GM12878 (cell line): Measurements from ENCODE around the gene IFT88. TPM values are rescaled to one million over a fixed set of nuclear protein-coding genes. Genes with fewer than 3 reads are reported as not detected.

Experiments used
- ATAC-seq: fragments of 200-7000 bp; cut with Tn5 transposase; 3 replicates; pipeline ENCODE4 v1.9.1; 2020; ENCODE audit warnings: mild to moderate bottlenecking, moderate library complexity
- BruUV-seq: library from RNA; stranded (reverse); fragments of 400-500 nt; replicated peaks from 2 replicates; lab custom pipeline; 2021; lab: Mats Ljungman, UMichigan
- CTCF ChIA-PET: fragments of 300-600 bp; sonication (Branson Sonifier 250); formaldehyde crosslinking; extraction: SDS; loops from one replicate; lab custom pipeline; 2021; ENCODE audit warnings: inconsistent platforms; lab: Yijun Ruan, JAX
- POLR2A ChIA-PET: fragments of 350-600 bp; formaldehyde crosslinking; extraction: SDS; loops from one replicate; lab custom pipeline; 2021; ENCODE audit warnings: inconsistent platforms; lab: Charles Lee
- RAD21 ChIA-PET: fragments of 300-600 bp; sonication (Branson Sonifier 250); formaldehyde crosslinking; loops from one replicate; lab custom pipeline; 2023; ENCODE audit warnings: antibody characterized with exemption; ENCODE audit not compliant: unreplicated experiment; lab: Charles Lee
- SMC1A ChIA-PET: fragments of 300-600 bp; sonication (Branson Sonifier 250); formaldehyde crosslinking; loops from one replicate; lab custom pipeline; 2023; ENCODE audit not compliant: unreplicated experiment, uncharacterized antibody; lab: Charles Lee
- DNase-seq: peaks from one replicate; pipeline ENCODE4 v3.0.0-alpha.2; 2011; ENCODE audit warnings: low read depth, low spot score
- FAIRE-seq: peaks from 3 replicates; lab custom pipeline; 2011; peaks lifted over from hg19 to GRCh38; lab: Jason Lieb, UNC
- H2AFZ ChIP-seq: 2 replicates; pipeline ENCODE4 v1.6.0; 2011; ENCODE audit warnings: low read depth, low read length, control low read depth; ENCODE audit not compliant: control insufficient read depth
- H3K27ac ChIP-seq: 2 replicates; pipeline ENCODE4 v1.5.1; 2011; ENCODE audit warnings: control low read depth; ENCODE audit not compliant: control insufficient read depth, insufficient read depth
- H3K27me3 ChIP-seq, 2 experiments: replicated peaks in 1 of 2; 2 replicates each; pipeline versions ENCODE4 v1.6.0 to v1.6.1; 2011; ENCODE audit warnings: low read length in 1 of 2; ENCODE audit not compliant: control insufficient read depth in 2 of 2, insufficient read depth in 2 of 2
- H3K36me3 ChIP-seq, 2 experiments: 2 replicates each; pipeline ENCODE4 v1.5.1; 2011; ENCODE audit warnings: low read length in 1 of 2; ENCODE audit not compliant: control insufficient read depth in 2 of 2, insufficient read depth in 2 of 2
- H3K4me1 ChIP-seq: 2 replicates; pipeline ENCODE4 v1.6.1; 2011; ENCODE audit warnings: mild to moderate bottlenecking, low read length, moderate library complexity, mixed read lengths; ENCODE audit not compliant: control insufficient read depth, insufficient read depth
- H3K4me2 ChIP-seq: 2 replicates; pipeline ENCODE4 v1.6.0; 2011; ENCODE audit warnings: control low read depth; ENCODE audit not compliant: control insufficient read depth, insufficient read depth
- H3K4me3 ChIP-seq: fragments of 200-600 bp; sonication (generic); 2 replicates; pipeline ENCODE4 v1.5.1; 2016
- H3K79me2 ChIP-seq: 2 replicates; pipeline ENCODE4 v1.6.0; 2011; ENCODE audit warnings: low read length; ENCODE audit not compliant: control insufficient read depth, insufficient read depth
- H3K9ac ChIP-seq: 2 replicates; pipeline ENCODE4 v1.8.0; 2011; ENCODE audit warnings: low read length, control low read depth, mixed read lengths; ENCODE audit not compliant: control insufficient read depth, insufficient read depth
- H3K9me3 ChIP-seq: replicated peaks from 3 replicates; pipeline ENCODE4 v1.5.1; 2011; ENCODE audit warnings: mild to moderate bottlenecking, low read length; ENCODE audit not compliant: control insufficient read depth, insufficient read depth
- H4K20me1 ChIP-seq: 2 replicates; pipeline ENCODE4 v1.6.0; 2011; ENCODE audit not compliant: control insufficient read depth, insufficient read depth
- BHLHE40 ChIP-seq, 2 experiments: fragments of 450-650 bp in 1 of 2; IDR thresholded peaks; 2 replicates each; pipeline ENCODE4 v1.6.1; 2011 to 2017; ENCODE audit warnings: low read depth in 2 of 2, borderline replicate concordance in 1 of 2, improper control_type of control experiment in 1 of 2, low read length in 1 of 2, mild to moderate bottlenecking in 1 of 2
- CBX3 ChIP-seq: fragments of 200-600 bp; sonication (generic); IDR thresholded peaks from 2 replicates; pipeline ENCODE4 v1.6.1; 2016; ENCODE audit warnings: low read depth, borderline replicate concordance
- CBX5 ChIP-seq: sonication (generic); IDR thresholded peaks from 2 replicates; pipeline ENCODE4 v1.6.1; 2016; ENCODE audit warnings: low read depth, moderate library complexity, mild to moderate bottlenecking, inconsistent platforms
- CHD1 ChIP-seq: IDR thresholded peaks from 2 replicates; pipeline ENCODE4 v1.6.1; 2012; ENCODE audit warnings: low read depth, low read length, improper control_type of control experiment
- FOXK2 ChIP-seq: fragments of 450-650 bp; IDR thresholded peaks from 2 replicates; pipeline ENCODE4 v1.6.1; 2017; ENCODE audit warnings: mild to moderate bottlenecking, moderate library complexity
- KAT2A ChIP-seq: conservative IDR thresholded peaks from 2 replicates; pipeline ENCODE4 v1.6.1; 2011; ENCODE audit warnings: low read depth, low read length; ENCODE audit not compliant: control insufficient read depth
- MEF2B ChIP-seq: fragments of 450-650 bp; IDR thresholded peaks from 2 replicates; pipeline ENCODE4 v1.6.1; 2018; ENCODE audit warnings: mild to moderate bottlenecking, moderate library complexity; ENCODE audit not compliant: partially characterized antibody, poor library complexity, severe bottlenecking
- RB1 ChIP-seq: fragments of 450-650 bp; formaldehyde crosslinking; IDR thresholded peaks from 2 replicates; pipeline ENCODE4 v1.6.1; 2017; ENCODE audit warnings: mild to moderate bottlenecking, borderline replicate concordance
- SIN3A ChIP-seq: IDR thresholded peaks from 2 replicates; pipeline ENCODE4 v1.6.1; 2012; ENCODE audit warnings: low read depth, low read length, improper control_type of control experiment
- SUZ12 ChIP-seq: fragments of 200-600 bp; sonication (generic); IDR thresholded peaks from one replicate; pipeline ENCODE4 v1.6.1; 2018; ENCODE audit warnings: antibody characterized with exemption, mild to moderate bottlenecking; ENCODE audit not compliant: unreplicated experiment
- TBL1XR1 ChIP-seq: IDR thresholded peaks from 2 replicates; pipeline ENCODE4 v1.6.1; 2012; ENCODE audit warnings: low read depth, low read length, improper control_type of control experiment
- in situ Hi-C: fragments of 300-500 bp; cut with MboI; formaldehyde crosslinking; loops from 9 replicates; pipeline ENCODE4 v1.14.3; 2018; ENCODE audit warnings: mixed read lengths
- intact Hi-C: fragments of 100-400 bp; cut with micrococcal nuclease; formaldehyde crosslinking; loops from one replicate; pipeline ENCODE4 v1.14.2; 2022; ENCODE audit not compliant: unreplicated experiment
- polyA plus RNA-seq, 11 experiments: library from polyadenylated mRNA; depleted of rRNA in 4 of 11; unstranded in 6 of 11; stranded (reverse) in 5 of 11; fragments of >200 nt; fragmentation: Nextera tagmentation in 4 of 11; fragmentation: Illumina TruSeq in 1 of 11; extraction: Ambion mirVana in 4 of 11; extraction: Trizol in 1 of 11; gene quantifications; 1 replicate in 1 of 11; 2 replicates in 10 of 11; pipeline versions ENCODE4 v1.2.1 to v1.2.3, GENCODE V29; 2011 to 2016; ENCODE audit warnings: inconsistent platforms in 2 of 11, missing spikeins in 2 of 11, low read depth in 1 of 11
- total RNA-seq, 4 experiments: library from RNA; depleted of rRNA in 3 of 4; stranded (reverse); fragments of >200 nt in 3 of 4; fragmentation: Illumina TruSeq in 1 of 4; extraction: Trizol in 1 of 4; gene quantifications; 2 replicates each; pipeline versions ENCODE4 v1.2.1 to v1.2.3, GENCODE V29; 2013 to 2021
- TF ChIP-seq, protein P1 (sequence below): IDR thresholded peaks from 2 replicates; pipeline ENCODE4 v1.6.1; 2011; ENCODE audit warnings: low read depth, low read length, improper control_type of control experiment, borderline replicate concordance
- TF ChIP-seq, protein P2 (sequence below): fragments of 450-650 bp; formaldehyde crosslinking; IDR thresholded peaks from 2 replicates; pipeline ENCODE4 v1.5.0; 2022; ENCODE audit warnings: mild to moderate bottlenecking, missing genetic modification characterization
- TF ChIP-seq, protein P3 (sequence below): IDR thresholded peaks from 2 replicates; pipeline ENCODE4 v1.6.1; 2012; ENCODE audit warnings: mild to moderate bottlenecking, low read depth, low read length

The IFT88 gene
- total and polyA plus RNA-seq, 10 of the 15 experiments (the other 5 are each of a cell fraction or from before 2014, with no cell fraction given) = 2.9 to 5.6 (median 4.1) TPM

DNA sequence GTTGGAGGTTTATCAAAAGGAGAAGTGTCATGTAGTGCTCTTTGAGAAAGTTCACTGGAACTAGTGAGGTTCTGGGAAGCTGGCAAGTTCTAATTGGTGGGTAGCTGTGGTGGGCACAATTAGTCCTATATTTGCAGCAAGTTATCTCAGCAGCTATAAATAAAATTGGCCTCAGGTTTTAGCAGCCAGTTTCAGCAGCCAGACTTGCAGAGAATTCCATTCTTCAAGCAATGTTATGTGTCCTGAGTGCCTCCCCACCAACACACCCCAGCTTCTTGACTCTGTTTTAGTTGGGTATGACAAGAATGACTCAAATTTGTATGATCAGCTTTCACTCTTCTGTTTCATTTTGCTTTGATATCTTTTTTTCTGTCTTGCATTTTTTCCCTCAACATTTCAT, 4.7 kb downstream of the IFT88 start:
- DNase-seq (no peak), FAIRE-seq (no peak), ATAC-seq (no peak)
- TF ChIP-seq, protein P1, sequence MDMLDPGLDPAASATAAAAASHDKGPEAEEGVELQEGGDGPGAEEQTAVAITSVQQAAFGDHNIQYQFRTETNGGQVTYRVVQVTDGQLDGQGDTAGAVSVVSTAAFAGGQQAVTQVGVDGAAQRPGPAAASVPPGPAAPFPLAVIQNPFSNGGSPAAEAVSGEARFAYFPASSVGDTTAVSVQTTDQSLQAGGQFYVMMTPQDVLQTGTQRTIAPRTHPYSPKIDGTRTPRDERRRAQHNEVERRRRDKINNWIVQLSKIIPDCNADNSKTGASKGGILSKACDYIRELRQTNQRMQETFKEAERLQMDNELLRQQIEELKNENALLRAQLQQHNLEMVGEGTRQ = no peak
- TF ChIP-seq CHD1 = no peak
- no peak for TF ChIP-seq CBX3
- TF ChIP-seq, protein P2, sequence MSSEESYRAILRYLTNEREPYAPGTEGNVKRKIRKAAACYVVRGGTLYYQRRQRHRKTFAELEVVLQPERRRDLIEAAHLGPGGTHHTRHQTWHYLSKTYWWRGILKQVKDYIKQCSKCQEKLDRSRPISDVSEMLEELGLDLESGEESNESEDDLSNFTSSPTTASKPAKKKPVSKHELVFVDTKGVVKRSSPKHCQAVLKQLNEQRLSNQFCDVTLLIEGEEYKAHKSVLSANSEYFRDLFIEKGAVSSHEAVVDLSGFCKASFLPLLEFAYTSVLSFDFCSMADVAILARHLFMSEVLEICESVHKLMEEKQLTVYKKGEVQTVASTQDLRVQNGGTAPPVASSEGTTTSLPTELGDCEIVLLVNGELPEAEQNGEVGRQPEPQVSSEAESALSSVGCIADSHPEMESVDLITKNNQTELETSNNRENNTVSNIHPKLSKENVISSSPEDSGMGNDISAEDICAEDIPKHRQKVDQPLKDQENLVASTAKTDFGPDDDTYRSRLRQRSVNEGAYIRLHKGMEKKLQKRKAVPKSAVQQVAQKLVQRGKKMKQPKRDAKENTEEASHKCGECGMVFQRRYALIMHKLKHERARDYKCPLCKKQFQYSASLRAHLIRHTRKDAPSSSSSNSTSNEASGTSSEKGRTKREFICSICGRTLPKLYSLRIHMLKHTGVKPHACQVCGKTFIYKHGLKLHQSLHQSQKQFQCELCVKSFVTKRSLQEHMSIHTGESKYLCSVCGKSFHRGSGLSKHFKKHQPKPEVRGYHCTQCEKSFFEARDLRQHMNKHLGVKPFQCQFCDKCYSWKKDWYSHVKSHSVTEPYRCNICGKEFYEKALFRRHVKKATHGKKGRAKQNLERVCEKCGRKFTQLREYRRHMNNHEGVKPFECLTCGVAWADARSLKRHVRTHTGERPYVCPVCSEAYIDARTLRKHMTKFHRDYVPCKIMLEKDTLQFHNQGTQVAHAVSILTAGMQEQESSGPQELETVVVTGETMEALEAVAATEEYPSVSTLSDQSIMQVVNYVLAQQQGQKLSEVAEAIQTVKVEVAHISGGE (CRISPR knock-in tag) = no peak
- no peak for TF ChIP-seq MEF2B
- no peak for TF ChIP-seq RB1
- TF ChIP-seq, protein P3, sequence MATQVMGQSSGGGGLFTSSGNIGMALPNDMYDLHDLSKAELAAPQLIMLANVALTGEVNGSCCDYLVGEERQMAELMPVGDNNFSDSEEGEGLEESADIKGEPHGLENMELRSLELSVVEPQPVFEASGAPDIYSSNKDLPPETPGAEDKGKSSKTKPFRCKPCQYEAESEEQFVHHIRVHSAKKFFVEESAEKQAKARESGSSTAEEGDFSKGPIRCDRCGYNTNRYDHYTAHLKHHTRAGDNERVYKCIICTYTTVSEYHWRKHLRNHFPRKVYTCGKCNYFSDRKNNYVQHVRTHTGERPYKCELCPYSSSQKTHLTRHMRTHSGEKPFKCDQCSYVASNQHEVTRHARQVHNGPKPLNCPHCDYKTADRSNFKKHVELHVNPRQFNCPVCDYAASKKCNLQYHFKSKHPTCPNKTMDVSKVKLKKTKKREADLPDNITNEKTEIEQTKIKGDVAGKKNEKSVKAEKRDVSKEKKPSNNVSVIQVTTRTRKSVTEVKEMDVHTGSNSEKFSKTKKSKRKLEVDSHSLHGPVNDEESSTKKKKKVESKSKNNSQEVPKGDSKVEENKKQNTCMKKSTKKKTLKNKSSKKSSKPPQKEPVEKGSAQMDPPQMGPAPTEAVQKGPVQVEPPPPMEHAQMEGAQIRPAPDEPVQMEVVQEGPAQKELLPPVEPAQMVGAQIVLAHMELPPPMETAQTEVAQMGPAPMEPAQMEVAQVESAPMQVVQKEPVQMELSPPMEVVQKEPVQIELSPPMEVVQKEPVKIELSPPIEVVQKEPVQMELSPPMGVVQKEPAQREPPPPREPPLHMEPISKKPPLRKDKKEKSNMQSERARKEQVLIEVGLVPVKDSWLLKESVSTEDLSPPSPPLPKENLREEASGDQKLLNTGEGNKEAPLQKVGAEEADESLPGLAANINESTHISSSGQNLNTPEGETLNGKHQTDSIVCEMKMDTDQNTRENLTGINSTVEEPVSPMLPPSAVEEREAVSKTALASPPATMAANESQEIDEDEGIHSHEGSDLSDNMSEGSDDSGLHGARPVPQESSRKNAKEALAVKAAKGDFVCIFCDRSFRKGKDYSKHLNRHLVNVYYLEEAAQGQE = no peak
- no peak for TF ChIP-seq SIN3A
- TF ChIP-seq KAT2A = no peak
- TF ChIP-seq SUZ12 = no peak
- no peak for TF ChIP-seq FOXK2
- no peak for TF ChIP-seq BHLHE40 (IDR thresholded peaks at IDR 0.05; ENCODE audit: borderline replicate concordance in 1 of 2, low read depth in 2 of 2, low read length in 1 of 2)
- TF ChIP-seq CBX5 = no peak
- TF ChIP-seq TBL1XR1 = no peak
- in situ Hi-C loops (no loop called here), intact Hi-C loops (no loop called here)
- H3K4me3 ChIP-seq = no peak overlapping the region
- no peaks in the 10 kb centered on the region for H3K27me3 ChIP-seq
- H3K9me3 ChIP-seq = no peaks in the 10 kb centered on the region
- H4K20me1 ChIP-seq = no peaks in the 10 kb centered on the region
- no peaks in the 10 kb centered on the region; a peak in 1 of 4 replicates for H3K36me3 ChIP-seq
- H2AFZ ChIP-seq = no peak overlapping the region
- H3K4me2 ChIP-seq = no peak overlapping the region
- no peaks in the 10 kb centered on the region for H3K79me2 ChIP-seq
- ChIA-PET CTCF (interaction anchor here (1.0 to 1.6 kb wide), 3 partner anchors 9 to 257 kb away, joined by 3 to 6 read pairs (median 4); no protein-coding TSS in a partner anchor), SMC1A (no interaction called here), RAD21 (interaction anchor here (0.9 kb wide), 1 partner anchor 48 kb away, joined by 3 read pairs; no protein-coding TSS in a partner anchor), POLR2A (no interaction called here)
- H3K4me1 ChIP-seq = no peaks in the 10 kb centered on the region
- no TSS peak for BruUV-seq
- H3K27ac ChIP-seq = no peak overlapping the region
- H3K9ac ChIP-seq = no peak overlapping the region
